Coronary artery (tissue), 2 donors: ENCODE measurements around the gene LRRN1.
"Not testable (repeated sequence)": the region's sequence is repeated elsewhere in the genome, so short reads cannot be mapped to it uniquely, and the experiment has no call there.

ENCODE experiments used
- DNase-seq: peaks from one replicate; pipeline ENCODE4 v3.0.0-alpha.2; 2017; ENCODE audit warnings: low spot score
- H3K27ac ChIP-seq, 2 donors: fragments of 200-600 bp; sonication (generic); one replicate each; pipeline ENCODE4 v1.5.1; 2016 to 2019
- H3K4me3 ChIP-seq: fragments of 200-600 bp; sonication (generic); 2 replicates; pipeline ENCODE4 v1.5.1; 2016; ENCODE audit warnings: mild to moderate bottlenecking, moderate library complexity
- CTCF ChIP-seq: fragments of 200-600 bp; sonication (generic); IDR thresholded peaks from one replicate; pipeline ENCODE4 v1.5.1; 2019; ENCODE audit warnings: antibody characterized with exemption

LRRN1 gene

GRCh38 chr3:3825035-3825434 is 25.8 kb downstream of the LRRN1 start:
- TF ChIP-seq CTCF: no peak
- DNase-seq: no peak
- Histone ChIP-seq H3K27ac (no peak overlapping the region), H3K4me3 (no peak overlapping the region)

GRCh38 chr3:3826521-3826920 is 27.3 kb downstream of the LRRN1 start:
- Histone ChIP-seq H3K27ac (no peak overlapping the region), H3K4me3 (no peak overlapping the region)
- no peak for TF ChIP-seq CTCF
- DNase-seq: no peak

GRCh38 chr3:3827111-3827510 is 27.9 kb downstream of the LRRN1 start:
- Histone ChIP-seq H3K4me3 (no peak overlapping the region), H3K27ac (no peak overlapping the region)
- TF ChIP-seq CTCF: no peak
- DNase-seq: no peak

GRCh38 chr3:3828417-3828816 is 29.2 kb downstream of the LRRN1 start:
- H3K4me3 ChIP-seq, H3K27ac ChIP-seq, DNase-seq: not testable (repeated sequence)

GRCh38 chr3:3836845-3837244 is 37.6 kb downstream of the LRRN1 start:
- Histone ChIP-seq H3K27ac (no peak overlapping the region), H3K4me3 (no peak overlapping the region)
- DNase-seq: no peak
- TF ChIP-seq CTCF: no peak

- no peak for DNase-seq
- Histone ChIP-seq H3K4me3 (no peak overlapping the region), H3K27ac (no peak overlapping the region)
- no peak for TF ChIP-seq CTCF
These were observed 43.1 kb downstream of the LRRN1 start for GRCh38 chr3:3842356-3842755.

- DNase-seq: no peak
- no peak for TF ChIP-seq CTCF
- Histone ChIP-seq H3K27ac (no peak overlapping the region), H3K4me3 (no peak overlapping the region)
These were observed 49.0 kb downstream of the LRRN1 start for GRCh38 chr3:3847994-3848922.
